GM19455 (cell line): Measurements from ENCODE around the gene ANKFN1.
"Not testable (repeated sequence)": the region's sequence is repeated elsewhere in the genome, so short reads cannot be mapped to it uniquely, and the experiment has no call there.

ENCODE experiments used
- ATAC-seq: cut with Tn5 transposase; IDR thresholded peaks from one replicate; pipeline ENCODE4 v1.9.1; 2021; ENCODE audit not compliant: unreplicated experiment

Gene ANKFN1

DNA sequence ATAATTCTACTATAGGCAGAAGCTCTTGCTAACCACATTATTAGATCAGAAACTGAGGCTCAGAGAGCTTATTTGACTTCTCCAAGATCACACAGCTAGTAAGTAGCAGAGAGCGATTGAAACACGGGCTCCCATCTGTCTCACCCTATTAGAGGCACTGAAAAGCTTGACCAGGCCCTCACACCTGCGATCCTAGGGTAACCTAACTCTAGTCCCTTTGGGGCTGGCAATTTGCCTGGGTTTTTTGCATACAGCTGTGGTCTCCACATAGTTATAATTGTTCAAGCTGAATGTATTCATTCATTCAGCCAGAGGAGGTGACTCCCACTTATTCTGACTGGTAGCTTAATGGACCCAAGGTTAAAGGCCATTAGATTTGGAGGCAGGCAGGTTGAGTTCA is 121.2 kb downstream of the ANKFN1 start:
- ATAC-seq = no peak

DNA sequence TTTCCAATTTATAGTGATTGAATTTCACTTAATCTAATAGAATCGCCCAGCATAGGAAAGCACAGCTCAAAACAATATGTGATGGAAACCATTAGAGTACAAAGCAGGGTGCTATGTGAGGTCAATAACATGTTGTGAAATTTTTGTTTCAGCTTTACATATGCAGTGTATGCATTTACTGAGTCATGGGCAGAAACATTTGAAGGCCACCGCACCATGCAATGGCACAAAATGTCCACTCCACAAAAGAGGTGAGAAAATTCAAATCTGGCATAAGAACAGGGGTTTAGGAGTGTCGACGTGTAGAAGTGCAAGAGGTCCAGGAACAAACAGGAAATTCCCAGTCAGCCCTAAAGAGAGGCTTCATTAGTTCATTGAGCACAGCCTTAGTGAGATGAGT is 131.2 kb downstream of the ANKFN1 start:
- no peak for ATAC-seq

DNA sequence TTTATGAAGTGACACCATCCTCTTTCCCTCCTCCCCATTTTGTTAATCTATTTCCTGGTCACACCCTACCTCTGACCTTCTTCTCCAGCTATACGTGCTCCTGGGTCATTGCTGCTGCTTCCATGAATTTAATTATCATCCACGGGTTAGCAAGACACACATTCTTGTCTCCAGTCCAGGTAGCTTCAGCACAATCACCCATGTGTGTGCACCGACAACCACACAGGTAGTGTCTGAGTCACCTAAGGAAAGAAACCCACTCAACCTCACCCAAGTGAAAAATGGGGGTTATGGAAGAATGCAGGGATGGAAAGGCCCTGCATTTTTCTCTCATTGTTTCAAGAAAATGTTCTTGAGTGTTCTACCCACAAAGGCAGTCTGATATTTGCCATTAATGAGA is 135.5 kb downstream of the ANKFN1 start:
- ATAC-seq = not testable (repeated sequence)

DNA sequence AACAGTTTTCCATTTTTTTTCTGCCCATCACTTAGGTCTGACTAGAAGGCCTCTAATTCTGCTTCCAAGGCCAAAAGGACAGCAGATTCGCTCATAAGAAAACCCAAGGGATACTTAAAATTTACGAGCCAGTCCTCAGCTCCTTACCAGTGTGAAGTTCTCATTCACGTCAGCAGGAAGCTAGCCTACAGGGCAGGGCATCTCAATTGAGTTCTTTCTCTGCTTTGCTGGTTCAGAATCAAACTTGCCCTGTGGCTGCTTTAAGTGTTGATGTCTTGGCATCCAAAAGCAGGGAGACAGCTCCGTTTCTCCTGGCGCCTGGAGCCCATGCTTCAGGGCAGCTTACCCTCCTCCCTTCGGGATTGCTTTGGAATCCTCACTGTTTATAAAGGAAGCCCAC is 136.0 kb downstream of the ANKFN1 start:
- no peak for ATAC-seq

DNA sequence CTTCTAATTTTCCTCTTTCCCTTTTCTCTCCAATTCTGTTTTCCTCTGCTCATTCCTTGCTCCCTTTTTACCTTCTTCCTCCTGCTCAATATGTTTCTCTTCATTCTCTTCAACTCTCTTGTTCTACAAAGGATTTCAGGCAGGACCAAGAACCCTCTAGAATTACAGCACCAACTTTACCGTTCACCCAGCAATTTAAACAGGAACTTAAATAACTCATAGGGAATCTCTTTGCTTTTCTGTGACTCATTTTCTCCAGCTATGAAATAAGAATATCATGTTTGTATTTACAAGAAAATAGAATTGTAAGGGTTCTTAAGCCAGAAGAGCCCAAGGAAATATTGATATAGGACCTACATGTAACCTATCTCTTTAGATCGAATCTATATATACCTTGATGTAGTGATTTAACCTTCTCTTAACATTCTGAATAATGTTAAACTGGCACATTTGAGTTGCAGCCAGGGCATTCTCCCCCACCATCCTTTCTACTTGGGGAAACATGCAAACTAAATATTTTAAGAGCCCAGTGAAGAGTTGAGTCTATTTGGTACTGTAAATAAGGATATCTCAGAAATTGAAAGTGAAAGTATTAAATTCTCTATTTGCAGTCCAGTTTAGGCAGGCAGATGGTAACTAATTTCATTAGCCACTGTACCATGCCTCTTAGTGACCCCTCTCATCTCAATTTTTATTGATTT is 137.0 kb downstream of the ANKFN1 start:
- no peak for ATAC-seq

DNA sequence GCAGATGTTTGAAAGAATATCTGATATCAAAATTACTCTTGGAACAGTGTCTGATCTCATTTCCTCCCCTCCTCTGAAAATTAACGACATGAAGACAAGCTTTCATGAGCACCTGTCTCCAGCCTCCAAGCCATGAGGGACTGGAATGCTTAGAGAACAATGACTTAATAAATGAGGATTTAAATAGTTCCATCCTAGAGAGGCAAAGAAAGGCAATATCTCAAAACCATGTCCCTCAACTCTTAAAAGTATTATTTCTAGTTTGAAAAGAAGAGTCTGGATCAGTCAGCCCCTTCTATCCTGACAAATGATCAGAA is 137.5 kb downstream of the ANKFN1 start:
- ATAC-seq = no peak

DNA sequence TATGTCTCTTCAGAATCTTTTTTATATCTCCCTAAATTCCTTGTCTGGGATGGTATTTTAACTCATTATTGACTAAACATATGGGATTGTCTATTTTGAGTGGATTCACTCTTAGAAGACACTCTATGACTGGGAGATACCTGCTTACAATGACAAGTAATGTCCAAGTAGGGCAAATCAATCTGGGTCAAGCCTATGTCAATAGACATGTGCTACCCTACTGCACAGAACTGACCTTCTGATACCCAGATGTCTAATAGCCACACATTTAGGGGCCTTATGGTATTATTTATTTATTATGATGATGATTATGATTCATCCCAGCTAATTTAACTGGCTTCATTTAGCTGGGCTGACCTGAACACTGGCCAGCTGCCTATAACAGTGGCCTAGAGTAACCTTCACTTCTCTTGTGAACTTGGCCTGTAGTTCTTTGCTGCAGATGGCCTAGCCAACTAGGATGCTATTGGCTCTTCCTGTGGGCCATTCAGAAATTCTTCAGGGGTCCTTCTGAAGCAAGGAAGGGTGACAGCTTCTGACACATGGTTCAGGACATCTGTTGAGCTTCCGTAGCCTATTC is 138.0 kb downstream of the ANKFN1 start:
- no peak for ATAC-seq

DNA sequence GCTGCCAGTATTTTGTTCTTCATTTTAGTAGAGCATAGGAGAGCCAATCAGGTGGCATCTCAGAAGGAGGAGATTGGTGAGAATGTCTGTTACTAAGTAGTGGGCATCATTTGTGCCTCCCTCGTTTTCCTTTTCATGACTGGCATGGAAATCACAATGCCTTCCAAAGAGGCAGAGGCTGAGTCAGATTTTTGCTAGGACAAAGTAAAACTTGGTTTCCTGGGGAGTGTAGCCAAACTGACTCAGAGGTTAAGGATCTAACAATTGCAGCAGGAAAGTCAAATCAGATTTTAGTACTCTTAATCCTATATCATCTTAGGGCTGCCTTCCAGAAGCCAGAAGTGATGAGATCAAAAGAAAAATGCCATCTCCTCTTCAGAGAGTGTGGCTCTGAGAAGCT is 138.7 kb downstream of the ANKFN1 start:
- ATAC-seq = no peak

DNA sequence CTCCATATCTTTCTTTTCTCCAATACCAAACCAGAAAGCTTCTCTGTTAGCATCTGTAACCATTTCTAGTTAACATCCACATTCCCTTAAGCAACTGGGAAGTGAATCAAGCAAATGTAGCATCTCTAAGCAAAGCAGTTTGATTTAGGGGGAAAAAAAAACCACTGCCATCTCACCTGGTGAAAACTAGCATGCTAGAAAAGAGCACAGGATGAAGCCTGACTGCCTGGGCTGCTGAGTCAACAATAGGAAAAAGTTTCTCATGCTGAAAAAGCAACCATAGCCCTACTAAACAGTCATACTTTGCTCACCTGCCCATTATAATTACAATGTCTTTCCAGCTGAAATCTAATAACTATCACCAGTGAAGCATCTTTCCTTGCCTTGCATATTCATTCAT is 139.3 kb downstream of the ANKFN1 start:
- ATAC-seq = no peak

DNA sequence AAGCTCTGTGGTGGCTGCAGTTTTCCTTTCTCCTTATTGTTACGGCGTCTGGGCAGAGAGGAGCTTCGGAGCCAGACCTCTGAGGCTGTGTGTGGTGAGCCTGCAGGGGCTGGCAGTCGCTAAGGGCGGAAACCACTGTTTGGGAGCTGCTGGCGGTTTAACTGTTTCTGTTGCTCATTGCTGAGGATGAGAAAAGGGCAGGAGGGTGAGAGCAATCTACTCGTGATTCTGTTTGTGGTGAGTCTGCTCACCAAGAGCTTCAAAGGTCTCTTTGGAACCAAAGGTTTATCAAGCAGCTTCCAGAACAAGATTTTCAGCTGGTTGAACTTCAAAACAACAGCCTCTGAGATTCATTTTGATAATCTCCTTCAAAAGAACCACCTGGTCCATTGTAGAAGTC is 143.9 kb downstream of the ANKFN1 start:
- no peak for ATAC-seq

DNA sequence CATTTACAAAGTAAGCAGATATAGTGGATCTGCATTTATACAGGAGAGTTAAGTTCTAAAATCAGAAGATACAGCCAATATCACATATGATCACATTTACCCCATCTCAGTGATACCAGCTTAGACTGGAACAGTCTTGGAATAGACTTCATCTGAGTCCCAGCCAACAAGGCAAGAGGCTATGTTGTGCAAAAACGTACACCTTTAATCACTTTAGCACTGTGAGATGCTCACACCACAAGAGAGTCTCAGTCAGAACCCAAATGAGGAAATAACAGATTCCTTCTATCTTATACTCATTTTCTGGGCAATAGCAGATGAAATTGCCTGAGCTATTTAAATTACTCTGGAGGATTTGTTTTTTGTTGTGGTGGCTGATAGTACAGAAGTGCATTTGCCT is 145.6 kb downstream of the ANKFN1 start:
- no peak for ATAC-seq

DNA sequence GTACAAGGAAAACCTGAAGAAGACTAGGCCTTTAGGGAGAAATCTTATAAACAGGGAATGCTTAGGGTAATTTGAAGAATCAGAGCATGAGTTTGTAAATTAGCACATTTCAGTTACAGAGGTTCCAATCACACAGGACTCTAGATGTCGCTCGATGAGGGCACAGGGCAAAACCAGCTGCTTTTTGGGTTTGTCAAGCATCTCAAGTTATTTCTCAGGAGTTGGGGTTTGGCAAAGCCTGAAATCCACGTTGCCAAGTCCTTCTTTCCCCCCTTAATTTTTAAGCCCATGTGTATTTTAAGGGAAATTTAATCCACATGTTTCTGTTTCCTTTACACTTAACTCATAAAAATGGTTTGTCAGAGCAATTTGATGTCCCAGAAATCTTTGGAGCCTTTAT is 146.9 kb downstream of the ANKFN1 start:
- no peak for ATAC-seq

DNA sequence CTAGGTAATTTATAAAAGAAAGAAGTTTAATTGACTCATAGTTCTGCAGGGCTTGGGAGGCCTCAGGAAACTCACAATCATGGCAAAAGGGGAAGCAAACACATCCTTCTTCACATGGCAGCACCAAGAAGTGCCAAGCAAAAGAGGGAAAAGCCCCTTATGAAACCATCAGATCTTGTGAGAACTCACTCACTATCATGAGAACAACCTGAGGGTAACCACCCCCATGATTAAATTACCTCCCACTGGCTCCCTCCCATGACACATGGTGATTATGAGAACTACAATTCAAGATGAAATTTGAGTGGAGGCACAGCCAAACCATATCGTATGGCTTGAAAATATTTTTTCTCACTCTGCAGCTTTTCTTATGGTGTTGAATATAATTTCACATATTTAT is 151.7 kb downstream of the ANKFN1 start:
- no peak for ATAC-seq

DNA sequence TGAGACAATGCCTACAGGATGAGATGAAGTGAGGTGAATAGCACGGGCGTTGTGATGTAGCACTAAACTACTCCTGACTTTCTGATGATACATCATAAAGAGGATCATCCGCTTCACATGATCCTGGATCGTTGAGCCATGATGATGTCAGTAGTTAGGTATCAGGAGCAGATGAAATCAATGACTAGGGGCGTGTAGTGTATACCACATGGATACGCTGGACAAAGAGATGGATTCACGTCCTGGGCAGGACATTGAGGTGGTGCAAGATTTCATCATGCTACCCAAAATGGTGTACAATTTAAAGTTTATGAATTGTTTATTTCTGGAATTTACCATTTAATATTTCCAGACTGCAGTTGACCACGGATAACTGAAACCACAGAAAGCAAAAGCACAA is 156.6 kb downstream of the ANKFN1 start:
- ATAC-seq = no peak

DNA sequence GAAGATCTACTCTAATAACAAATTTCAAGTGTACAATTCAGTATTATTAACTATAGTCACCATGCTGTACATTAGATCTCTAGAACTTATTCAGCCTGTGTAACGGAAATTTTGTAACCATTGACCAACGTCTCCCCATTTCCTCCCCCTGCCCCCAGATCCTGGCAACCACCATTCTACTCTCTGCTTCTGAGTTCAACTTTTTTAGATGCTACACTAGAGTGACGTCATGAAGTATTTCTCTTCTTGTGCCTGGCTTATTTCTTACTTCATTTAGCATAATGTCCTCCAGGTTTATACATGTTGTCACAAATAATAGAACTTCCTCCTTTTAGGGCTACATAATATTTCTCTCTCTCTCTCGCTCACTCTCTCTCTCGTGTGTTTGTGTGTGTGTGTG is 157.5 kb downstream of the ANKFN1 start:
- no peak for ATAC-seq

DNA sequence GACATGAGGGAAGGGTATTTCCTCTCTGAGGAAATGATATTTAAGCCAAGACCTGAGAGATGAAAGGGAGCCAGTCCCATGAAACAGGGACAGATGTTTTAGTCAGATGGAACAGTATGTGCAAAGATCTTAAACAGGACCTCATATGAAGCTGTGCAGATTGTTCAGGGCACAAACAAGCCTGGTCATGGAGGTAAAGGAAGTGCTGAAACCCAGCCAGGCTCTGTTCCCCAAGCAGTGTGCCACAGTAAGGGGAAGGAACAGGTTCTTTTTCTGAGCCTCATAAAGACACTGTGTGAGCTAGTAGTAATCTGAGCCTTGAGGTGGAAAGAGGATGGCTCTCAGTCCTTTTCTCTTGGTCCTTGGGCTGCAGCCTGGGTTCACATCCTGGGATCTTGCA is 159.9 kb downstream of the ANKFN1 start:
- no peak for ATAC-seq

DNA sequence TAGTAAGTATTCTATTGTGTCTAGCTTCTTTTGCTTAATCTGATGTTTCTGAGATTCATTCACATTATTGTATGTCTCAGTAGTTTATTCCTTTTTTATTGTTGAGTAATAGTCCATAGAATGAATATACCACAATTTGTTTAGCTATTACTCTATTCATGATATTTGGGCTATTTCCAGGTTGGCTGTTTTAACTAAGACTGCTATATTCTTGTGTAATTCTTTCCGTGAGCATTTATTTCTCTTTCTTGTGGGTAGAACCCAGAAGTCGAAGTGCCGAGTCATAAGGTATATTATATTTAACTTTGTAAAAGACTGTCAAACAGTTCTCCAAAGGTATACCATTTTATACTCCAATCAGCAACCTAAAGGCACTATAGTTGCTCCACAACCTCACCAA is 160.8 kb downstream of the ANKFN1 start:
- ATAC-seq = no peak

DNA sequence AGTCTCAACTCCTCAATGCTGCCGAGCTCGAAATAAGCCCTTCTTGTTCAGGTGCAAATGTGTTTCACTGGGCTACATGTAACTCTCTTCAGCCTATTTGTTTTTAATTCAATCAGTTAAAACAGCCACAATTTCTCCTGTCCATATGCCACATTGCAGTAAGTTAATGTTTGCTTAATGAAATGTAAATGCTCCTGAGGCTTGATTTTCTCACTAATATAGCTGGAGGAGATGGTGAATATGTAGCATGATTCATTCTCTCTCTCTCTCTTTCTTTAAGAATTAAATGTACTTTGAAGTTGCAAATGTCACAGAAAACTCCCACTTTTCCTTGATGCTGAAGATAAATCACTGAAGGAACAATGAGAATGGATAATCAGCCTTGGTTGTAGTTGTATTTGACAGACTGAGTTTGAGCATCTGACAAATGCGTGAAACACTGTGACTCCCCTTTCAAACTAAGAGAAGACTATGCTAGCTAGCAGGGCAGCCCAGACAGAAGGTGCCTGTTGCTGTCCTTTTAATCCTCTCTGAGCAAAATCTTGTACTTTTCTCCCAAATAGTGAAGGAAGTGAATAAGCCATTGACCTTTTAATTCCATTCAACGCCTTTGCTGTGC is 161.8 kb downstream of the ANKFN1 start:
- ATAC-seq = no peak

DNA sequence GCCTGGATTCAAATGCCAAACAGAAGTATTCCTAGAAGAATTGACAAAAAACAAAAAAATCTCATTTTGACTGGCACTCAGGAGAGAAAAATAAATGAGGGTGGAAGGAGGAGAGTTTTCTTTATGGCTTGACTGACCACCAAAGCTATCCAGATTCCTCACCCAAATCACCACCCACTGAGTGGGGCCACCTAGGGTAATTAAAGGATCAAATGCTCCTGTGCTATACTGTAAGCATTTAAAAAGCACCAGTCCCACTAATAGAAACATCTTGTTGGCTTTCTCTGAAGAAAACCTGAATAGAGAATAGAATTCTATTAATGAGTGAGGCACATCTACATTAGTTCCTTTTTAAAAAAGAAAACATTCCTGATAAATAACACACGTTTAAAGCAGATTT is 163.3 kb downstream of the ANKFN1 start:
- no peak for ATAC-seq

DNA sequence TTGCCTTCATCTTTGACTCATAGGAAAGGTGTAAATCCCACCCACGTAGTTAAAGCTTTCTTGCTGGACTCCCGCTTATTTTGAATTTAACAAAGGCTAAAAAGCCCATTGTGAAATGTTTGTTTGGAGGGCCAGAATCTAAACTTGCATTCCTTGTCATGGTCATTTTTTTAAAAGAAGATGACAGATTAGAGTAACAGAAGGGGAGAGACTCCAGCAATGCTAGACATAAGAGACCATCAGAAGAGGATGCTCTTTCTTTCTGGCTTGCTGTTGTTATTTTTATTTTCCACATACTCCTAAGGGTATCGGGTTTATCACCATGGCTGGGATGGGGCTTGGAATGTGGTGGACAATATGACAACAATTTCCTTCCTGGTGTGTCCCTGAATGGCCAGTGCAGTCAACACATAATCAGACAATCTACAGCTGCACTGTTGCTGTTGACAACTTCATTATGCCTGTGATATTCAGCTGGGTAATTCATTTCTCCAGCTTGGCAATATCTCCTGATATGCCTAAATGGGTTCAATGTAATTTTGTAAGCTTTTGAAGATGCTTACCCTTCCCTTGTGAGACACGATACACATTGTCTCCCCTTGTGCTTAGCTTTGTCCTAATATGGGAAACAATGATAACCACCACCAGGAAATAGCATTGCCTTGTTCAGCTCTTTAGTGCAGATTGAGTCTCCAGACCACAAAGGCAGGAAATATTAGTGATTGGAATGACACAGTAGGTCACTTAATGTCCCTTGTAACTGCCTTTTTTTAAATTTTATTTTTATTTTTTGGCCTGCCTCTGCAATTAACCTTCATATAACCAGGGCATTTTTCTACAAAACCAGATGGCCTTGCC is 164.3 kb downstream of the ANKFN1 start:
- no peak for ATAC-seq

DNA sequence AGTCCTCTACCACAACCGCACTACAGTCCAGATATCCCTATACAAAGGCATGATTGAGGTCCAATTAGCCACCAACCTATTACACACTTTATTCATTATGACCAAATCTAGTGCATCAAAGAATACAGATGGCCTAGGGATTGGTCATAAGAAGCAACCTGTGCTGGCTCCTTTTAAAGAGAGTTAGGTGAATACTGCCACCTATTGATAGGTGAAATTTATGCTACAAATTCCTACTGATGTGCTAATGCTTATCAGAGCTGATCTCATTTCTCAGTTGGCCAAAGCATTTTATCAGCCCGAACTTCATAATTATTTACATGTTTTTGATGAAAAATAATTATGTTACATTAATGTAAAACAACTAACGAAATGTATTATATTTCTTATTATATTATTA is 166.3 kb downstream of the ANKFN1 start:
- ATAC-seq = peak; percentile 52

DNA sequence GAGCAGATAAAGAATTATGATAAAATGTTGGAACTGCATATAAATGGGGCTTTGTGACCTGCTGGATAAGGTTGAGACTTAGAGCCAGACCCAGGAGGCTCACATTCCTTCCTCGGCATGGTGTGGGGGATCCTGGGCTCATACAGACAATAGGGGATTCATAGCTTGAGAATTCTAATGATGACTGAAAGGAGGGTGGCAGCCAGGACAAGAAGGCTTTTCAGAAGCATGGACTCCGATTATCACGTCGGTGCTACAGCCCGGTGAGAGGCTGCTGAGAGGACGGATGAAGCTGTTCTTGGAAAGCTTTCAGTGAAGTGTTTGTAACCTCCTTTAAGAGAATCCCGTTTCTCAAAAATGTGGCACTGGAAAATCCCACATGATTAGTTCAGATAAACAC is 167.2 kb downstream of the ANKFN1 start:
- no peak for ATAC-seq
